Activated CD8-positive, alpha-beta memory T cell treated with anti-CD3 and anti-CD28 coated beads for 1 hour (primary cell): ENCODE measurements around the gene ZNF667.

Experiments used
- DNase-seq, 2 donors: peaks; one replicate each; pipeline ENCODE4 v3.0.0-alpha.2; 2020; ENCODE audit warnings: low read depth in 1 of 2; ENCODE audit errors: extremely low read depth in 1 of 2

ZNF667 gene

GRCh38 chr19:56476651-56477428 lies at the start of gene ZNF667:
TSS of gene ZNF667 (minus strand) at chr19:56477345. CDS start at chr19:56462370, 14,975 bp downstream.
- DNase-seq = peak in 1 of 2 donors; percentile 17

GRCh38 chr19:56525214-56525860 lies 48.2 kb upstream of the ZNF667 start:
- no peak for DNase-seq

- DNase-seq = no peak
Measured at GRCh38 chr19:56508290-56508778, 31.2 kb upstream of the ZNF667 start.

- DNase-seq = peak; percentile 63 to 79
Measured at GRCh38 chr19:56507446-56508289, 30.5 kb upstream of the ZNF667 start, which contains the start of gene ZNF471. TSS of gene ZNF471 (plus strand) at chr19:56507855. CDS start at chr19:56511572, 3,717 bp downstream.

GRCh38 chr19:56504581-56504980 lies 27.4 kb upstream of the ZNF667 start:
- no peak for DNase-seq

GRCh38 chr19:56491399-56491798 lies 14.3 kb upstream of the ZNF667 start:
- no peak for DNase-seq

- DNase-seq = peak; percentile 33 to 41
Measured at GRCh38 chr19:56477429-56478338, 539 bp upstream of the ZNF667 start.

GRCh38 chr19:56476093-56476492 lies 1.1 kb downstream of the ZNF667 start:
- no peak for DNase-seq

- DNase-seq = no peak
Measured at GRCh38 chr19:56474308-56474707, 2.8 kb downstream of the ZNF667 start.

GRCh38 chr19:56441206-56441792 lies 35.8 kb downstream of the ZNF667 start:
- no peak for DNase-seq

GRCh38 chr19:56423985-56424353 lies 53.2 kb downstream of the ZNF667 start:
- DNase-seq = no peak

- no peak for DNase-seq
Measured at GRCh38 chr19:56423276-56423984, 53.7 kb downstream of the ZNF667 start.

- no peak for DNase-seq
Measured at GRCh38 chr19:56405062-56405461, 72.1 kb downstream of the ZNF667 start.

GRCh38 chr19:56404705-56405056 lies 72.5 kb downstream of the ZNF667 start:
- DNase-seq = no peak

GRCh38 chr19:56403764-56404704 lies 73.1 kb downstream of the ZNF667 start, which contains the start of gene ZNF583:
TSS of gene ZNF583 (plus strand) at chr19:56404332. CDS start at chr19:56407115, 2,783 bp downstream.
- peak; percentile 69 to 86 for DNase-seq

GRCh38 chr19:56403261-56403660 lies 73.9 kb downstream of the ZNF667 start:
- no peak for DNase-seq

GRCh38 chr19:56400485-56400884 lies 76.7 kb downstream of the ZNF667 start:
- no peak for DNase-seq

- DNase-seq = no peak
Measured at GRCh38 chr19:56398809-56399208, 78.3 kb downstream of the ZNF667 start.
